GM12878 (cell line): ENCODE results near the gene PIEZO2. TPM values are rescaled to one million over a fixed set of nuclear protein-coding genes. Genes with fewer than 3 reads are reported as not detected.

Experiments used
- ATAC-seq: fragments of 200-7000 bp; cut with Tn5 transposase; 3 replicates; pipeline ENCODE4 v1.9.1; 2020; ENCODE audit warnings: mild to moderate bottlenecking, moderate library complexity
- BruUV-seq: library from RNA; stranded (reverse); fragments of 400-500 nt; replicated peaks from 2 replicates; lab custom pipeline; 2021; lab: Mats Ljungman, UMichigan
- CTCF ChIA-PET: fragments of 300-600 bp; sonication (Branson Sonifier 250); formaldehyde crosslinking; extraction: SDS; loops from one replicate; lab custom pipeline; 2021; ENCODE audit warnings: inconsistent platforms; lab: Yijun Ruan, JAX
- POLR2A ChIA-PET: fragments of 350-600 bp; formaldehyde crosslinking; extraction: SDS; loops from one replicate; lab custom pipeline; 2021; ENCODE audit warnings: inconsistent platforms; lab: Charles Lee
- RAD21 ChIA-PET: fragments of 300-600 bp; sonication (Branson Sonifier 250); formaldehyde crosslinking; loops from one replicate; lab custom pipeline; 2023; ENCODE audit warnings: antibody characterized with exemption; ENCODE audit not compliant: unreplicated experiment; lab: Charles Lee
- SMC1A ChIA-PET: fragments of 300-600 bp; sonication (Branson Sonifier 250); formaldehyde crosslinking; loops from one replicate; lab custom pipeline; 2023; ENCODE audit not compliant: unreplicated experiment, uncharacterized antibody; lab: Charles Lee
- DNase-seq: peaks from one replicate; pipeline ENCODE4 v3.0.0-alpha.2; 2011; ENCODE audit warnings: low read depth, low spot score
- FAIRE-seq: peaks from 3 replicates; lab custom pipeline; 2011; peaks lifted over from hg19 to GRCh38; lab: Jason Lieb, UNC
- H2AFZ ChIP-seq: 2 replicates; pipeline ENCODE4 v1.6.0; 2011; ENCODE audit warnings: low read depth, low read length, control low read depth; ENCODE audit not compliant: control insufficient read depth
- H3K27ac ChIP-seq: 2 replicates; pipeline ENCODE4 v1.5.1; 2011; ENCODE audit warnings: control low read depth; ENCODE audit not compliant: control insufficient read depth, insufficient read depth
- H3K27me3 ChIP-seq, 2 experiments: replicated peaks in 1 of 2; 2 replicates each; pipeline versions ENCODE4 v1.6.0 to v1.6.1; 2011; ENCODE audit warnings: low read length in 1 of 2; ENCODE audit not compliant: control insufficient read depth in 2 of 2, insufficient read depth in 2 of 2
- H3K36me3 ChIP-seq, 2 experiments: 2 replicates each; pipeline ENCODE4 v1.5.1; 2011; ENCODE audit warnings: low read length in 1 of 2; ENCODE audit not compliant: control insufficient read depth in 2 of 2, insufficient read depth in 2 of 2
- H3K4me1 ChIP-seq: 2 replicates; pipeline ENCODE4 v1.6.1; 2011; ENCODE audit warnings: mild to moderate bottlenecking, low read length, moderate library complexity, mixed read lengths; ENCODE audit not compliant: control insufficient read depth, insufficient read depth
- H3K4me2 ChIP-seq: 2 replicates; pipeline ENCODE4 v1.6.0; 2011; ENCODE audit warnings: control low read depth; ENCODE audit not compliant: control insufficient read depth, insufficient read depth
- H3K4me3 ChIP-seq: fragments of 200-600 bp; sonication (generic); 2 replicates; pipeline ENCODE4 v1.5.1; 2016
- H3K79me2 ChIP-seq: 2 replicates; pipeline ENCODE4 v1.6.0; 2011; ENCODE audit warnings: low read length; ENCODE audit not compliant: control insufficient read depth, insufficient read depth
- H3K9ac ChIP-seq: 2 replicates; pipeline ENCODE4 v1.8.0; 2011; ENCODE audit warnings: low read length, control low read depth, mixed read lengths; ENCODE audit not compliant: control insufficient read depth, insufficient read depth
- H3K9me3 ChIP-seq: replicated peaks from 3 replicates; pipeline ENCODE4 v1.5.1; 2011; ENCODE audit warnings: mild to moderate bottlenecking, low read length; ENCODE audit not compliant: control insufficient read depth, insufficient read depth
- H4K20me1 ChIP-seq: 2 replicates; pipeline ENCODE4 v1.6.0; 2011; ENCODE audit not compliant: control insufficient read depth, insufficient read depth
- FOXM1 ChIP-seq: IDR thresholded peaks from 2 replicates; pipeline ENCODE4 v1.6.1; 2012; ENCODE audit warnings: low read depth, mild to moderate bottlenecking, inconsistent platforms, low read length, moderate library complexity
- KLF5 ChIP-seq: fragments of 450-650 bp; IDR thresholded peaks from 2 replicates; pipeline ENCODE4 v1.6.1; 2014; ENCODE audit warnings: mild to moderate bottlenecking; ENCODE audit not compliant: partially characterized antibody
- MEF2B ChIP-seq: fragments of 450-650 bp; IDR thresholded peaks from 2 replicates; pipeline ENCODE4 v1.6.1; 2018; ENCODE audit warnings: mild to moderate bottlenecking, moderate library complexity; ENCODE audit not compliant: partially characterized antibody, poor library complexity, severe bottlenecking
- MTA3 ChIP-seq: IDR thresholded peaks from 2 replicates; pipeline ENCODE4 v1.6.1; 2012; ENCODE audit warnings: low read length, inconsistent platforms, borderline replicate concordance
- MXI1 ChIP-seq: fragments of 150-350 bp; IDR thresholded peaks from 2 replicates; pipeline ENCODE4 v1.6.1; 2011; ENCODE audit warnings: low read depth, mild to moderate bottlenecking, inconsistent platforms, low read length, improper control_type of control experiment
- NFIC ChIP-seq: IDR thresholded peaks from 2 replicates; pipeline ENCODE4 v1.6.1; 2012; ENCODE audit warnings: low read depth, mild to moderate bottlenecking, inconsistent platforms, low read length, moderate library complexity
- NR2C2 ChIP-seq: IDR thresholded peaks from 2 replicates; pipeline ENCODE4 v1.6.1; 2011; ENCODE audit warnings: borderline replicate concordance, low read depth; ENCODE audit not compliant: control insufficient read depth, insufficient read length
- SUZ12 ChIP-seq: fragments of 200-600 bp; sonication (generic); IDR thresholded peaks from one replicate; pipeline ENCODE4 v1.6.1; 2018; ENCODE audit warnings: antibody characterized with exemption, mild to moderate bottlenecking; ENCODE audit not compliant: unreplicated experiment
- YY1 ChIP-seq: IDR thresholded peaks from 2 replicates; pipeline ENCODE4 v1.6.1; 2011; ENCODE audit warnings: low read depth, mild to moderate bottlenecking, low read length
- WGBS: methylation state at CpG from one replicate; pipeline ENCODE4 v1.1.6; 2016; ENCODE audit warnings: low lambda C conversion rate; ENCODE audit not compliant: insufficient replicate concordance, insufficient coverage; ENCODE audit errors: missing lambda C conversion rate; 5-methylcytosine and 5-hydroxymethylcytosine counted together
- in situ Hi-C: fragments of 300-500 bp; cut with MboI; formaldehyde crosslinking; loops from 9 replicates; pipeline ENCODE4 v1.14.3; 2018; ENCODE audit warnings: mixed read lengths
- intact Hi-C: fragments of 100-400 bp; cut with micrococcal nuclease; formaldehyde crosslinking; loops from one replicate; pipeline ENCODE4 v1.14.2; 2022; ENCODE audit not compliant: unreplicated experiment
- polyA plus RNA-seq, 11 experiments: library from polyadenylated mRNA; depleted of rRNA in 4 of 11; unstranded in 6 of 11; stranded (reverse) in 5 of 11; fragments of >200 nt; fragmentation: Nextera tagmentation in 4 of 11; fragmentation: Illumina TruSeq in 1 of 11; extraction: Ambion mirVana in 4 of 11; extraction: Trizol in 1 of 11; gene quantifications; 1 replicate in 1 of 11; 2 replicates in 10 of 11; pipeline versions ENCODE4 v1.2.1 to v1.2.3, GENCODE V29; 2011 to 2016; ENCODE audit warnings: inconsistent platforms in 2 of 11, missing spikeins in 2 of 11, low read depth in 1 of 11
- total RNA-seq, 4 experiments: library from RNA; depleted of rRNA in 3 of 4; stranded (reverse); fragments of >200 nt in 3 of 4; fragmentation: Illumina TruSeq in 1 of 4; extraction: Trizol in 1 of 4; gene quantifications; 2 replicates each; pipeline versions ENCODE4 v1.2.1 to v1.2.3, GENCODE V29; 2013 to 2021
- TF ChIP-seq, protein P1 (sequence below): IDR thresholded peaks from 2 replicates; pipeline ENCODE4 v1.6.1; 2012; ENCODE audit warnings: improper control_type of control experiment, low read depth, low read length; ENCODE audit not compliant: insufficient replicate concordance
- TF ChIP-seq, protein P2 (sequence below): fragments of 150-350 bp; IDR thresholded peaks from 2 replicates; pipeline ENCODE4 v1.6.1; 2014; ENCODE audit warnings: mild to moderate bottlenecking, low read depth, low read length
- TF ChIP-seq, protein P3 (sequence below): fragments of 450-650 bp; IDR thresholded peaks from 2 replicates; pipeline ENCODE4 v1.6.1; 2017; ENCODE audit warnings: mild to moderate bottlenecking, moderate library complexity

Gene PIEZO2
- total and polyA plus RNA-seq, 10 of the 15 experiments (the other 5 are each of a cell fraction or from before 2014, with no cell fraction given) = 6.7 to 42.3 (median 27.4) TPM

DNA sequence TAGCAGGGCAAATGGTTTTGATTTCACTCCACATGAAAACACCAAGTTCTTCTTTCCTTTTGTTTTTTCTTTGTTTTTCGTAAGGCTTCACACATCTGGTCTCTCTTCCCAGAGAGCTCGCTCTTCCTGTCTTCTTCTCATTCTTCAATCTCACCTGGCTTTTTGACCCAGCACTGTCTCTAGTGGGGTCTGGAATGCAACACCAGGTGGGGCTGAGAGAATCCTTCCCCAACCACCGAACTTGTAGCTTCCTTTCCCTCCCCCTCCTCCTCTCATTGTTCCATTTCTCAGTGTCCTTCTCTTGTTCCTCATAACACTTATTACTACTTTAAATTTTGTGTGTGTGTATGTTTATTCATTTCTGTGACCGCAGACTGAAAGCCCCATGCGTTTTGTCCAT lies 13.5 kb upstream of the PIEZO2 start:
- 33% methylated on average over 5 of the region's 5 CpGs for WGBS
- Histone ChIP-seq H2AFZ (no peak overlapping the region), H3K9ac (no peak overlapping the region), H3K27ac (no peak overlapping the region), H3K9me3 (no peaks in the 10 kb centered on the region), H3K4me2 (no peak overlapping the region), H4K20me1 (no peaks in the 10 kb centered on the region), H3K79me2 (no peaks in the 10 kb centered on the region), H3K27me3 (no peaks in the 10 kb centered on the region), H3K4me3 (no peak overlapping the region), H3K36me3 (no peaks in the 10 kb centered on the region), H3K4me1 (peaks cover 9% of the 10 kb centered on the region)
- SMC1A ChIA-PET = interaction anchor here (0.8 to 1.5 kb wide), 12 partner anchors 9 to 640 kb away, joined by 3 to 11 read pairs (median 4); no protein-coding TSS in a partner anchor
- in situ Hi-C loops = no loop called here
- no TSS peak for BruUV-seq
- ATAC-seq (no peak), DNase-seq (no peak), FAIRE-seq (no peak)
- CTCF ChIA-PET = interaction anchor here (0.7 to 4.8 kb wide), 32 partner anchors 8 to 1191 kb away, joined by 3 to 33 read pairs (median 4); partner anchors contain the start of gene PIEZO2
- intact Hi-C loops = loop anchor here (5.0 to 10.0 kb wide), 2 partner anchors 352 to 389 kb away; no protein-coding TSS in a partner anchor
- POLR2A ChIA-PET = no interaction called here
- RAD21 ChIA-PET = interaction anchor here (0.9 to 2.8 kb wide), 10 partner anchors 9 to 604 kb away, joined by 3 to 17 read pairs (median 4); no protein-coding TSS in a partner anchor
- TF ChIP-seq MTA3 = no peak
- no peak for TF ChIP-seq YY1
- no peak for TF ChIP-seq KLF5
- TF ChIP-seq, protein P1, sequence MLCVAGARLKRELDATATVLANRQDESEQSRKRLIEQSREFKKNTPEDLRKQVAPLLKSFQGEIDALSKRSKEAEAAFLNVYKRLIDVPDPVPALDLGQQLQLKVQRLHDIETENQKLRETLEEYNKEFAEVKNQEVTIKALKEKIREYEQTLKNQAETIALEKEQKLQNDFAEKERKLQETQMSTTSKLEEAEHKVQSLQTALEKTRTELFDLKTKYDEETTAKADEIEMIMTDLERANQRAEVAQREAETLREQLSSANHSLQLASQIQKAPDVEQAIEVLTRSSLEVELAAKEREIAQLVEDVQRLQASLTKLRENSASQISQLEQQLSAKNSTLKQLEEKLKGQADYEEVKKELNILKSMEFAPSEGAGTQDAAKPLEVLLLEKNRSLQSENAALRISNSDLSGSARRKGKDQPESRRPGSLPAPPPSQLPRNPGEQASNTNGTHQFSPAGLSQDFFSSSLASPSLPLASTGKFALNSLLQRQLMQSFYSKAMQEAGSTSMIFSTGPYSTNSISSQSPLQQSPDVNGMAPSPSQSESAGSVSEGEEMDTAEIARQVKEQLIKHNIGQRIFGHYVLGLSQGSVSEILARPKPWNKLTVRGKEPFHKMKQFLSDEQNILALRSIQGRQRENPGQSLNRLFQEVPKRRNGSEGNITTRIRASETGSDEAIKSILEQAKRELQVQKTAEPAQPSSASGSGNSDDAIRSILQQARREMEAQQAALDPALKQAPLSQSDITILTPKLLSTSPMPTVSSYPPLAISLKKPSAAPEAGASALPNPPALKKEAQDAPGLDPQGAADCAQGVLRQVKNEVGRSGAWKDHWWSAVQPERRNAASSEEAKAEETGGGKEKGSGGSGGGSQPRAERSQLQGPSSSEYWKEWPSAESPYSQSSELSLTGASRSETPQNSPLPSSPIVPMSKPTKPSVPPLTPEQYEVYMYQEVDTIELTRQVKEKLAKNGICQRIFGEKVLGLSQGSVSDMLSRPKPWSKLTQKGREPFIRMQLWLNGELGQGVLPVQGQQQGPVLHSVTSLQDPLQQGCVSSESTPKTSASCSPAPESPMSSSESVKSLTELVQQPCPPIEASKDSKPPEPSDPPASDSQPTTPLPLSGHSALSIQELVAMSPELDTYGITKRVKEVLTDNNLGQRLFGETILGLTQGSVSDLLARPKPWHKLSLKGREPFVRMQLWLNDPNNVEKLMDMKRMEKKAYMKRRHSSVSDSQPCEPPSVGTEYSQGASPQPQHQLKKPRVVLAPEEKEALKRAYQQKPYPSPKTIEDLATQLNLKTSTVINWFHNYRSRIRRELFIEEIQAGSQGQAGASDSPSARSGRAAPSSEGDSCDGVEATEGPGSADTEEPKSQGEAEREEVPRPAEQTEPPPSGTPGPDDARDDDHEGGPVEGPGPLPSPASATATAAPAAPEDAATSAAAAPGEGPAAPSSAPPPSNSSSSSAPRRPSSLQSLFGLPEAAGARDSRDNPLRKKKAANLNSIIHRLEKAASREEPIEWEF = no peak
- TF ChIP-seq, protein P2, sequence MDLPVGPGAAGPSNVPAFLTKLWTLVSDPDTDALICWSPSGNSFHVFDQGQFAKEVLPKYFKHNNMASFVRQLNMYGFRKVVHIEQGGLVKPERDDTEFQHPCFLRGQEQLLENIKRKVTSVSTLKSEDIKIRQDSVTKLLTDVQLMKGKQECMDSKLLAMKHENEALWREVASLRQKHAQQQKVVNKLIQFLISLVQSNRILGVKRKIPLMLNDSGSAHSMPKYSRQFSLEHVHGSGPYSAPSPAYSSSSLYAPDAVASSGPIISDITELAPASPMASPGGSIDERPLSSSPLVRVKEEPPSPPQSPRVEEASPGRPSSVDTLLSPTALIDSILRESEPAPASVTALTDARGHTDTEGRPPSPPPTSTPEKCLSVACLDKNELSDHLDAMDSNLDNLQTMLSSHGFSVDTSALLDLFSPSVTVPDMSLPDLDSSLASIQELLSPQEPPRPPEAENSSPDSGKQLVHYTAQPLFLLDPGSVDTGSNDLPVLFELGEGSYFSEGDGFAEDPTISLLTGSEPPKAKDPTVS = no peak
- no peak for TF ChIP-seq MXI1
- no peak for TF ChIP-seq MEF2B
- TF ChIP-seq, protein P3, sequence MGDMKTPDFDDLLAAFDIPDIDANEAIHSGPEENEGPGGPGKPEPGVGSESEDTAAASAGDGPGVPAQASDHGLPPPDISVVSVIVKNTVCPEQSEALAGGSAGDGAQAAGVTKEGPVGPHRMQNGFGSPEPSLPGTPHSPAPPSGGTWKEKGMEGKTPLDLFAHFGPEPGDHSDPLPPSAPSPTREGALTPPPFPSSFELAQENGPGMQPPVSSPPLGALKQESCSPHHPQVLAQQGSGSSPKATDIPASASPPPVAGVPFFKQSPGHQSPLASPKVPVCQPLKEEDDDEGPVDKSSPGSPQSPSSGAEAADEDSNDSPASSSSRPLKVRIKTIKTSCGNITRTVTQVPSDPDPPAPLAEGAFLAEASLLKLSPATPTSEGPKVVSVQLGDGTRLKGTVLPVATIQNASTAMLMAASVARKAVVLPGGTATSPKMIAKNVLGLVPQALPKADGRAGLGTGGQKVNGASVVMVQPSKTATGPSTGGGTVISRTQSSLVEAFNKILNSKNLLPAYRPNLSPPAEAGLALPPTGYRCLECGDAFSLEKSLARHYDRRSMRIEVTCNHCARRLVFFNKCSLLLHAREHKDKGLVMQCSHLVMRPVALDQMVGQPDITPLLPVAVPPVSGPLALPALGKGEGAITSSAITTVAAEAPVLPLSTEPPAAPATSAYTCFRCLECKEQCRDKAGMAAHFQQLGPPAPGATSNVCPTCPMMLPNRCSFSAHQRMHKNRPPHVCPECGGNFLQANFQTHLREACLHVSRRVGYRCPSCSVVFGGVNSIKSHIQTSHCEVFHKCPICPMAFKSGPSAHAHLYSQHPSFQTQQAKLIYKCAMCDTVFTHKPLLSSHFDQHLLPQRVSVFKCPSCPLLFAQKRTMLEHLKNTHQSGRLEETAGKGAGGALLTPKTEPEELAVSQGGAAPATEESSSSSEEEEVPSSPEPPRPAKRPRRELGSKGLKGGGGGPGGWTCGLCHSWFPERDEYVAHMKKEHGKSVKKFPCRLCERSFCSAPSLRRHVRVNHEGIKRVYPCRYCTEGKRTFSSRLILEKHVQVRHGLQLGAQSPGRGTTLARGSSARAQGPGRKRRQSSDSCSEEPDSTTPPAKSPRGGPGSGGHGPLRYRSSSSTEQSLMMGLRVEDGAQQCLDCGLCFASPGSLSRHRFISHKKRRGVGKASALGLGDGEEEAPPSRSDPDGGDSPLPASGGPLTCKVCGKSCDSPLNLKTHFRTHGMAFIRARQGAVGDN = no peak
- no peak for TF ChIP-seq NR2C2
- no peak for TF ChIP-seq NFIC
- no peak for TF ChIP-seq SUZ12
- no peak for TF ChIP-seq FOXM1
